Spleen (tissue), 11 donors: ENCODE data around the gene WDR1. TPM values are rescaled to one million over a fixed set of nuclear protein-coding genes. Genes with fewer than 3 reads are reported as not detected.

Source experiments
- DNase-seq: peaks from one replicate; pipeline ENCODE4 v3.0.0-alpha.2; 2020
- H3K27ac ChIP-seq, 8 donors: fragments of 200-600 bp; sonication (generic) in 7 of 8; 1 replicate in 4 of 8; 2 replicates in 4 of 8; pipeline versions ENCODE4 v1.5.0 to v1.8.0; 2016 to 2021; ENCODE audit warnings: inconsistent platforms in 4 of 8, mild to moderate bottlenecking in 4 of 8, moderate library complexity in 1 of 8
- H3K27me3 ChIP-seq, 7 donors: fragments of 200-600 bp; sonication (generic) in 6 of 7; replicated peaks in 1 of 7; 1 replicate in 4 of 7; 2 replicates in 3 of 7; pipeline versions ENCODE4 v1.5.0 to v1.8.0; 2016 to 2021; ENCODE audit warnings: inconsistent platforms in 3 of 7, mild to moderate bottlenecking in 1 of 7
- H3K36me3 ChIP-seq, 6 donors: fragments of 200-600 bp; sonication (generic) in 5 of 6; 1 replicate in 4 of 6; 2 replicates in 2 of 6; pipeline versions ENCODE4 v1.5.0 to v1.8.0; 2016 to 2021; ENCODE audit warnings: inconsistent platforms in 2 of 6
- H3K4me1 ChIP-seq, 6 donors: fragments of 200-600 bp; sonication (generic) in 5 of 6; 1 replicate in 3 of 6; 2 replicates in 3 of 6; pipeline versions ENCODE4 v1.5.0 to v1.8.0; 2016 to 2021; ENCODE audit warnings: inconsistent platforms in 3 of 6
- H3K4me3 ChIP-seq, 8 donors: fragments of 200-600 bp; sonication (generic) in 7 of 8; 1 replicate in 4 of 8; 2 replicates in 4 of 8; pipeline versions ENCODE4 v1.5.0 to v1.8.0; 2016 to 2021; ENCODE audit warnings: inconsistent platforms in 4 of 8, mild to moderate bottlenecking in 4 of 8, moderate library complexity in 2 of 8
- H3K9me3 ChIP-seq, 8 donors: fragments of 200-600 bp; sonication (generic) in 7 of 8; 1 replicate in 4 of 8; 2 replicates in 4 of 8; pipeline versions ENCODE4 v1.5.0 to v1.8.0; 2016 to 2021; ENCODE audit warnings: inconsistent platforms in 4 of 8
- CTCF ChIP-seq, 11 experiments: fragments of 200-600 bp in 7 of 11; fragments of 450-650 bp in 4 of 11; sonication (generic) in 4 of 11; IDR thresholded peaks in 8 of 11; conservative IDR thresholded peaks in 3 of 11; 1 replicate in 7 of 11; 2 replicates in 4 of 11; pipeline versions ENCODE4 v1.4.0 to v1.8.0; 2016 to 2021; ENCODE audit warnings: antibody characterized with exemption in 11 of 11, inconsistent platforms in 4 of 11, mild to moderate bottlenecking in 1 of 11
- POLR2A ChIP-seq, 3 donors: fragments of 450-650 bp; IDR thresholded peaks; one replicate each; pipeline ENCODE4 v1.5.1; 2017; ENCODE audit warnings: antibody characterized with exemption in 3 of 3, mild to moderate bottlenecking in 1 of 3
- POLR2AphosphoS5 ChIP-seq, 3 donors: sonication (generic); formaldehyde crosslinking; IDR thresholded peaks; one replicate each; pipeline ENCODE4 v1.5.1; 2017; ENCODE audit warnings: antibody characterized with exemption in 3 of 3
- WGBS, 5 donors: extraction: QIAGEN DNeasy Blood & Tissue Kit in 3 of 5; methylation state at CpG; one replicate each; pipeline versions ENCODE4 v1.1.5 to v1.1.7; 2013 to 2018; 5-methylcytosine and 5-hydroxymethylcytosine counted together
- intact Hi-C: fragments of 100-400 bp; cut with DNase I; formaldehyde crosslinking; loops from one replicate; pipeline ENCODE4 v1.15.0; 2023; ENCODE audit warnings: low total_unique reads
- polyA plus RNA-seq, 3 donors: library from polyadenylated mRNA; stranded (reverse); fragments of 200-250 nt; gene quantifications; one replicate each; pipeline ENCODE4 v1.2.1, GENCODE V29; 2013
- total RNA-seq, 7 donors: library from RNA; depleted of rRNA in 3 of 7; stranded (reverse); fragments of >200 nt in 3 of 7; fragmentation: NEBNext Ultra II Directional in 4 of 7; extraction: Animal tissue kit (Norgen Biotek cat#: 25700) in 4 of 7; gene quantifications; one replicate each; pipeline versions ENCODE4 v1.1.0 to v1.2.1, GENCODE V29; 2016 to 2021
- donor health status: healthy with polysubstance abuse.
- donor health status: DM: no; HTN: no; CAD: no; lungs with moderate emphysema.
- donor health status: DM: no; HTN: no; CAD: no.
- donor health status: Bipolar disorder and iron deficiency.
- donor health status: healthy.
- donor health status: DM: no; HTN: no; CAD: no.
- donor health status: DM: yes; HTN: yes; CAD: no.

The WDR1 gene
- total and polyA plus RNA-seq, 10 donors = 56.6 to 377 (median 147) TPM

DNA sequence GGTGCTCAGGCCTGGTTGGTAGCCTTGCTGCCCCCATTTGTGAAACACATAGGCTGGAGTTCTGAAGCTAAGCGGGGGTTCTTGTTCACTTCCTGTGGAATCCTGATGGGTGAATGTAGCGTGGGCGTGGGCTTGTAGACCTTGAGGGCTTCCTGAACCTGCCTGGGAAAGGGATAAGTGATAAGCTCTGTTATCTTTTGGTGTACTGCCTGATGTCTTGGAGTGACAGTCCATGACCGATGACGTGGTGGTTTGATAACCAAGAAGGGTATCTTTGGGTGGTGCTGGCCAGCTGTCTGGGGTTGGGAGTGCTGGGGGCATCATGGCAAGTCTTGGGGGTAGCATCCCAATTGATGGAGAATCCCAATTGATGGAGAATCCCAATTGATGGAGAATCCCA lies 17.5 kb upstream of the WDR1 start:
- Histone ChIP-seq H3K27me3 (peaks cover 0 to 22% (median 0%) of the 10 kb centered on the region in 7 donors), H3K36me3 (no peaks in the 10 kb centered on the region), H3K4me3 (no peak overlapping the region), H3K4me1 (no peaks in the 10 kb centered on the region), H3K9me3 (no peaks in the 10 kb centered on the region), H3K27ac (no peak overlapping the region)
- no peak for TF ChIP-seq POLR2A (IDR thresholded peaks at IDR 0.05)
- TF ChIP-seq CTCF (IDR thresholded peaks at IDR 0.05 in 8 of 11, conservative IDR thresholded peaks at IDR 0.05 in 3 of 11) = no peak
- no peak for TF ChIP-seq POLR2AphosphoS5 (IDR thresholded peaks at IDR 0.05)
- 78 to 91% (median 85%) methylated on average over 4 to 5 of the region's 5 CpGs for WGBS, 5 donors
- intact Hi-C loops = no loop called here
- DNase-seq = no peak

- no peaks in the 10 kb centered on the region for H3K4me1 ChIP-seq
- 80 to 95% (median 92%) methylated on average over 1 to 10 of the region's 10 CpGs for WGBS, 5 donors
- intact Hi-C loops = no loop called here
These were observed 14.6 kb upstream of the WDR1 start for GRCh38 chr4:10131202-10131601.

DNA sequence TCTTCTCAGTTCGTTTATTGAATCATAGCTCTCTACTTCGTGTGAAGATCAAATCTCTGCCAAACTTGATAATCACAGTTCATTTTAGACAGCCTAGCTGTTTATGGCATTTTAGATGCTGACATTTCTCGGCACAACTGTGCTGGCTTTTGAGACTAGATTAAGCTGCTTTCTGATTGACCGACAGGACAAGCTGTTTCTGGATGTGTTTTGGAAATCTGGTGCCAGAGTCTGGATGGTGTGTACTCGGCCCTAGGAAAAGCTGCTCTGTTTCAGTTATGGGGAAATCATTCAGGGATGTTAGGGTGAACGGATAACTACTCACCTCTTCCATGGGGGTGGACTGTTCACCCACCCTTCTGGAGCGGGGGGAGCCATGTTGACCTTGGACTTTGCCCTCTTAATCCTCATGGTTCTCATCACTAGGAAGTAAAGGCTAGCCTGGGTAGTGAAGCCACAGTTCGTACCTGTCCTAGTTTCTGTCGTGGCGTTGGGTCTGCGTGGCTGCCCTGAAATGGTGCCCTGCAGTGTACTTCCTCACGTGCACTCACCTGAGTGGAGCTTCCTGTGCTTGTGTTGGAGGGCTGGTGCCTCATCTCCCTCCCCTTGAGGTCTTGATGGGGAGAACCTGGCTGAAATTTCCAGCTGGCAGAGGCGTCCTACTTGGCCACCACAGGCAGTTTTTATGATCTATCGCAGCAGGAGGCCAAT lies 13.7 kb upstream of the WDR1 start:
- H3K9me3 ChIP-seq = no peaks in the 10 kb centered on the region

More at GRCh38 chr4:10131202-10131601, 14.6 kb upstream of the WDR1 start:
- no peaks in the 10 kb centered on the region for H3K36me3 ChIP-seq
- TF ChIP-seq POLR2A (IDR thresholded peaks at IDR 0.05) = no peak
- no peak for TF ChIP-seq CTCF (IDR thresholded peaks at IDR 0.05 in 8 of 11, conservative IDR thresholded peaks at IDR 0.05 in 3 of 11)
- no peak for TF ChIP-seq POLR2AphosphoS5 (IDR thresholded peaks at IDR 0.05)
- peaks cover 0 to 20% (median 0%) of the 10 kb centered on the region in 7 donors for H3K27me3 ChIP-seq
- H3K9me3 ChIP-seq = no peaks in the 10 kb centered on the region
- H3K4me3 ChIP-seq = no peak overlapping the region
- no peak for DNase-seq
- H3K27ac ChIP-seq = no peak overlapping the region

More for the DNA sequence above, 13.7 kb upstream of the WDR1 start:
- DNase-seq = no peak
- Histone ChIP-seq H3K27me3 (peaks cover 0 to 16% (median 0%) of the 10 kb centered on the region in 7 donors), H3K27ac (no peak overlapping the region), H3K36me3 (no peaks in the 10 kb centered on the region), H3K4me3 (no peak overlapping the region), H3K4me1 (no peaks in the 10 kb centered on the region)
- TF ChIP-seq POLR2AphosphoS5 (IDR thresholded peaks at IDR 0.05) (no peak), CTCF (IDR thresholded peaks at IDR 0.05 in 8 of 11, conservative IDR thresholded peaks at IDR 0.05 in 3 of 11) (no peak)
- 64 to 75% (median 75%) methylated on average over 12 to 14 of the region's 14 CpGs for WGBS, 5 donors
- intact Hi-C loops = no loop called here
